Fibroblast of villous mesenchyme (primary cell): ENCODE data around the gene TMTC2. TPM values are rescaled to one million over a fixed set of nuclear protein-coding genes. Genes with fewer than 3 reads are reported as not detected.

Experiments used
- DNase-seq: peaks from one replicate; pipeline ENCODE4 v3.0.0-alpha.2; 2010; ENCODE audit warnings: low read depth
- H3K4me3 ChIP-seq: 2 replicates; pipeline ENCODE4 v1.5.1; 2011; ENCODE audit warnings: low read depth, mild to moderate bottlenecking, low read length
- total RNA-seq: library from RNA; depleted of rRNA; stranded (reverse); fragments of >200 nt; gene quantifications from 2 replicates; pipeline ENCODE4 v1.2.3, GENCODE V29; 2012
- TF ChIP-seq, protein P1 (sequence below): IDR thresholded peaks from 2 replicates; pipeline ENCODE4 v1.5.1; 2012; ENCODE audit warnings: low read depth, mild to moderate bottlenecking, low read length; ENCODE audit not compliant: insufficient read depth

The TMTC2 gene
- total RNA-seq, 1 donor = 5.2 TPM

DNA sequence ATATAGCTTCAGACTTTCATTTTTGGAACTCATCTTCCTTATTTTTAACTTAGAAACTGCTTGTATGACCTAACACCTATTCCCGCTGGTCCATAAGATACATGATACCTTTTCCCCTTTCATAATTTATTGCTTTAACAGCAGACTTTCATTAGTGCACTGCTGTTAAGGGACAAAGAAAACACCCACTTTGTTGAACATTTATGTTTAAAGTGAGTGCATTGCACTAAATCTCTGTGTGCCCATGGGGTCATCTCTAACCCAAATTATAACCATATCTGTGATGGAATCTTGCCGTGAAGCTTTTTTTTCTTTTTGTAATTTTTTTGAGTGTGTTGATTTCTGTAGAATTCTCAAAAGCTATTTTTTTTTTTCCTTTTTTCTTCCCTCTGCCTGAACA lies 261.8 kb downstream of the TMTC2 start:
- H3K4me3 ChIP-seq = no peak overlapping the region
- TF ChIP-seq, protein P1, sequence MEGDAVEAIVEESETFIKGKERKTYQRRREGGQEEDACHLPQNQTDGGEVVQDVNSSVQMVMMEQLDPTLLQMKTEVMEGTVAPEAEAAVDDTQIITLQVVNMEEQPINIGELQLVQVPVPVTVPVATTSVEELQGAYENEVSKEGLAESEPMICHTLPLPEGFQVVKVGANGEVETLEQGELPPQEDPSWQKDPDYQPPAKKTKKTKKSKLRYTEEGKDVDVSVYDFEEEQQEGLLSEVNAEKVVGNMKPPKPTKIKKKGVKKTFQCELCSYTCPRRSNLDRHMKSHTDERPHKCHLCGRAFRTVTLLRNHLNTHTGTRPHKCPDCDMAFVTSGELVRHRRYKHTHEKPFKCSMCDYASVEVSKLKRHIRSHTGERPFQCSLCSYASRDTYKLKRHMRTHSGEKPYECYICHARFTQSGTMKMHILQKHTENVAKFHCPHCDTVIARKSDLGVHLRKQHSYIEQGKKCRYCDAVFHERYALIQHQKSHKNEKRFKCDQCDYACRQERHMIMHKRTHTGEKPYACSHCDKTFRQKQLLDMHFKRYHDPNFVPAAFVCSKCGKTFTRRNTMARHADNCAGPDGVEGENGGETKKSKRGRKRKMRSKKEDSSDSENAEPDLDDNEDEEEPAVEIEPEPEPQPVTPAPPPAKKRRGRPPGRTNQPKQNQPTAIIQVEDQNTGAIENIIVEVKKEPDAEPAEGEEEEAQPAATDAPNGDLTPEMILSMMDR = no peak
- DNase-seq = no peak

DNA sequence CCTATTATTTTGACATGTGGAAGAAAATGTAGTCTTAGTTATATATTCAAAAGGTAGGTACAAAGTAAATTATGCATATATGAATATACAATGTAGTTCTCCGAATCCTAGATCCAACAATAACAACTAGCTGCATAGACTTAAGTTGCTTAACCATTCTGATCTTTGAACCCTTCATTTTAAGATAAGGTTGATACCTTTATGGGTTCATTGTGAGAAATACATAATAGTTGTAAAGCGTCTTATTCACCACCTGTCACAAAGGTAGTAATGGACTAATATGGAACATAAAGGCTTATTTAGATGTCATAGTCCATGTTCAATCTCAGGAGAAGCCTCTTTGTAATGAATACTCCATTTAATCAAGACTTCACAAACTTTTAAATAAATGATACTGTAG lies 263.6 kb downstream of the TMTC2 start:
- TF ChIP-seq, protein P1 = no peak
- H3K4me3 ChIP-seq = no peak overlapping the region
- no peak for DNase-seq

DNA sequence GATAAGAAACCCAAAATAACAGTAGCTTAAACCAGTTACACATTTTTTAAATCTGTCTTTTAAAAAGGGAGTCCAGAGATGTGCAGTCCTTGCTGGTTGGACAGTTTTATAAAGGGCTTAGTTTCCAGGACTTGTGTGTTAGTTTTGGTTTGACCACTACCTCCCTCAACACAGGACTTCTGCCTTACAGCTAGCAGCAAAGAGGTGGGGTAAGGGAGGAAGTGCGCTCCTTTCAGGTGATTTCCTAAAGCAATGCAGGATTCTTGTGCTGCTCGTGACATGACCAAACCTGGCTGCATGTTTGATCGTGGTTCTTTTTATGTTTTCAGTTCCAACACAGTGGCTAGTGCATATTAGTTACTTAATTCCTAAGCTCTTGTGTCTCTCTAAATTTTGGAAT lies 266.2 kb downstream of the TMTC2 start:
- no peak for DNase-seq
- H3K4me3 ChIP-seq = no peak overlapping the region
- TF ChIP-seq, protein P1 = no peak

DNA sequence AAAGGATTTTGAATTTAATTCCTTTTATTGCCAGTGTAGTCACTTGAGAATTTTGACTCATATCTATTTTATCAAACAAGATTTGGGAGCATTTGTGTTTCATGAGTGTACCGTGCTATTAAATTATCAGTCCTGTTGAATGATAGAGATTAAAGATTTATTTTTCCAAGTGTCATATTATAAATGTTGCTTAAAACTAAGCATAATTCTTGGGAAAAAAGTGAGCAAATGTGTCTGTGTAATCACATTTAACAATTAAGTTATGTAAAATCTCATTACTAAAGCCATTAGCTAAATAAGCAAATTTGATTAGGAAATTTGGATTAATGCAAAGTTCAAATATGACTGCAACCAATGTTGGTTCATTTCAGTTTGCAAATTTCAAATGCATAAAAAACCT lies 266.7 kb downstream of the TMTC2 start:
- no peak for DNase-seq
- TF ChIP-seq, protein P1 = no peak
- no peak overlapping the region for H3K4me3 ChIP-seq

DNA sequence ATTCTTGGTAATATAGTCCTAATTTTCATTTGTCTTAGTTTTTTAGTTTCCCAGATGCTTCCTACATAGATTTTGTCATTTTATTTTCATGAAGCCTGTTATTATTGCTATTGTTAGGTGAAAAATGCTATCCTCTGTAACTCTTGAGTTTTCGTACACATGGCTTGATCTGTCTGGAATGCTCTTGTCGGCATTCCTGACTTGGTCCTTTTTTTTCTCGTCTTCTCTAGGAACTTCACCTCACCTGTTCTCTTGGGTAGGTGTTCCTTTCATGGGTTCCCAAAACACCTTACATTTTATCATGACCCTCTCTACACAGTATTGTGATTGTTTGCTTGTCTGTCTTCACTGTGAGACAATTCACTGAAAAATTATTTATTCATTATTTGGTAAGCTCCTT lies 267.4 kb downstream of the TMTC2 start:
- TF ChIP-seq, protein P1 = no peak
- H3K4me3 ChIP-seq = no peak overlapping the region
- DNase-seq = no peak

DNA sequence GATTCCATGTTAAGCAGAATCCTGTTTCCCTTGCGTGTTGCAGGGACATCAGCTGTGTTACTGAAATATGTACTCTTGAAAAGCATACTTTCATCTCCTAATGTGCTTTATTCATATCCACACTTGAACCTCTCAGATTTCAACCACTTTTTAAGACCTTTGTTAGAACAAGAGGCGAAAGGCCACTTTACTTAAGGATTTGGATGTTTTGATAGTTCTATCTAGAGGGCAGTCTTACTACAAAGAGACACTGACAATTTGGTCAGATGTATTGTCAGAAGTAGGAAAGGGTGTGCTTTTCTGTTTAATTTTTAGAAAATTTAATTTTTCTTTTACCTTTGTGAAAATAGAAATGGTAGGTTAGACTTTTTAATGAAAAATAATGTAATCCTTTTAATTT lies 267.9 kb downstream of the TMTC2 start:
- DNase-seq = no peak
- no peak overlapping the region for H3K4me3 ChIP-seq
- TF ChIP-seq, protein P1 = no peak

- DNase-seq = no peak
- TF ChIP-seq, protein P1 = no peak
- H3K4me3 ChIP-seq = no peak overlapping the region
Observed at GRCh38 chr12:82955043-82955442, 268.3 kb downstream of the TMTC2 start.
